Fibroblast of villous mesenchyme (primary cell): Measurements from ENCODE around the gene LRP1B. TPM values are rescaled to one million over a fixed set of nuclear protein-coding genes. Genes with fewer than 3 reads are reported as not detected.
"Not testable (repeated sequence)": the region's sequence is repeated elsewhere in the genome, so short reads cannot be mapped to it uniquely, and the experiment has no call there.

Source experiments
- DNase-seq: peaks from one replicate; pipeline ENCODE4 v3.0.0-alpha.2; 2010; ENCODE audit warnings: low read depth
- H3K4me3 ChIP-seq: 2 replicates; pipeline ENCODE4 v1.5.1; 2011; ENCODE audit warnings: low read depth, mild to moderate bottlenecking, low read length
- total RNA-seq: library from RNA; depleted of rRNA; stranded (reverse); fragments of >200 nt; gene quantifications from 2 replicates; pipeline ENCODE4 v1.2.3, GENCODE V29; 2012
- TF ChIP-seq, protein P1 (sequence below): IDR thresholded peaks from 2 replicates; pipeline ENCODE4 v1.5.1; 2012; ENCODE audit warnings: low read depth, mild to moderate bottlenecking, low read length; ENCODE audit not compliant: insufficient read depth

The LRP1B gene
- total RNA-seq, 1 donor = 2.2 TPM

- no peak for DNase-seq
- H3K4me3 ChIP-seq = no peak overlapping the region
- TF ChIP-seq, protein P1, sequence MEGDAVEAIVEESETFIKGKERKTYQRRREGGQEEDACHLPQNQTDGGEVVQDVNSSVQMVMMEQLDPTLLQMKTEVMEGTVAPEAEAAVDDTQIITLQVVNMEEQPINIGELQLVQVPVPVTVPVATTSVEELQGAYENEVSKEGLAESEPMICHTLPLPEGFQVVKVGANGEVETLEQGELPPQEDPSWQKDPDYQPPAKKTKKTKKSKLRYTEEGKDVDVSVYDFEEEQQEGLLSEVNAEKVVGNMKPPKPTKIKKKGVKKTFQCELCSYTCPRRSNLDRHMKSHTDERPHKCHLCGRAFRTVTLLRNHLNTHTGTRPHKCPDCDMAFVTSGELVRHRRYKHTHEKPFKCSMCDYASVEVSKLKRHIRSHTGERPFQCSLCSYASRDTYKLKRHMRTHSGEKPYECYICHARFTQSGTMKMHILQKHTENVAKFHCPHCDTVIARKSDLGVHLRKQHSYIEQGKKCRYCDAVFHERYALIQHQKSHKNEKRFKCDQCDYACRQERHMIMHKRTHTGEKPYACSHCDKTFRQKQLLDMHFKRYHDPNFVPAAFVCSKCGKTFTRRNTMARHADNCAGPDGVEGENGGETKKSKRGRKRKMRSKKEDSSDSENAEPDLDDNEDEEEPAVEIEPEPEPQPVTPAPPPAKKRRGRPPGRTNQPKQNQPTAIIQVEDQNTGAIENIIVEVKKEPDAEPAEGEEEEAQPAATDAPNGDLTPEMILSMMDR = no peak
These were observed 306.0 kb downstream of the LRP1B start for GRCh38 chr2:141824790-141825189.

DNA sequence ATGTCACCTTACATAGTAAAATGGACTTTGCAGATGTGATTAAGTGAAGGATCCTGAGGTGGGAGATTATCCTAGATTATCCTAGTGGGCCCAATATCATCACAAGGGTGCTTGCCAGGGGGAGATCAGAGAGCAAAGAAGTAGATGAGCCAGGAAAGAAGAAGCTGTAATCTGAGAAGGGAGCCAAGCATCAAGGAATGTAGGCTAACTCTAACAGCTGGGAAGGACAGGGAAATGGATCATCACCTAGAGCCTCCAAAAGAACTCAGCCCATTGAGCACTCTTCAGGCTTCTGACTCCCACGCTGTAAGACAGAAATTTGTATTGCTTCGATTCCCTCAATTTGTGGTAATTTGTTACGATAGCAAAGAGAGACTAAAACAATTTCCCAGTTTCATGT is 309.9 kb downstream of the LRP1B start:
- H3K4me3 ChIP-seq = no peak overlapping the region
- DNase-seq = no peak
- TF ChIP-seq, protein P1 = no peak

- not testable (repeated sequence) for DNase-seq, H3K4me3 ChIP-seq
These were observed 315.5 kb downstream of the LRP1B start for GRCh38 chr2:141815320-141815719.

DNA sequence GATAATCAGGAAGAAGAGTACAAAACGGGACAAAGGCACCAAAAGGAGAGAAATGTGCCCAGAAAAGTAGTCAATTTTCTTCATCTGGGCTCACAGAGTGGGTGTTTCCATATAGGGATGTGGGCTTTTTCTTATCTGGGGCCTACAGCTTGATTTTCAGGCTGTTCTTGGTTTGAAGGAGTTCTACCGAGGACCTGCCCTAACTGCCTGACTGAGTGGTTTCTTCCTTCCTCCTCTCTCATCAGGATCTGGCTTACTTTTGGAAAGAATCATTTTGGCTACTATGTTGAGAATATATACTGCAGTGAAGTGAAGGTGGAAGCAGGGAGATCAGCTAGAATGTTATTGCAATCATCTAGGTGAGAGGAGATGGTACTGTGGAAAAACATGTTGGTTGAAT is 316.7 kb downstream of the LRP1B start:
- no peak overlapping the region for H3K4me3 ChIP-seq
- DNase-seq = no peak
- TF ChIP-seq, protein P1 = no peak

DNA sequence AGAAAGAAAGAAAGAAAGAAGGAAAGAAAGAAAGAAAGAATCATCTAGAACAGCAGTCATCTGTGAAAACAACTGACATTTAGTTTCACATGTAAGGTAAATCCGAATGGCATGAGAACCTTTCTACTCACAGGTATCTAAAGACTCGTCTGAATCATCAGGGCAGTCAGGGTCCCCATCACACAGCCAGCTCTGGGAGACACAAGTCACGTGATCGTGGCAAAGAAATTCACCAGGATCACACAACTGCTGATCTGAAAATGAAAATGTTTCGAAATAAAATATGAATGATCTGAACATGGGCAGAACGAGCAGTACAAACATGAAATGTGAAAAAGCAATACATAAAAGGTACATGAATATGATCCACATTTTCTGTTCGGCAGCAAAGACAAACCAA is 320.7 kb downstream of the LRP1B start:
- TF ChIP-seq, protein P1 = no peak
- no peak for DNase-seq
- no peak overlapping the region for H3K4me3 ChIP-seq

DNA sequence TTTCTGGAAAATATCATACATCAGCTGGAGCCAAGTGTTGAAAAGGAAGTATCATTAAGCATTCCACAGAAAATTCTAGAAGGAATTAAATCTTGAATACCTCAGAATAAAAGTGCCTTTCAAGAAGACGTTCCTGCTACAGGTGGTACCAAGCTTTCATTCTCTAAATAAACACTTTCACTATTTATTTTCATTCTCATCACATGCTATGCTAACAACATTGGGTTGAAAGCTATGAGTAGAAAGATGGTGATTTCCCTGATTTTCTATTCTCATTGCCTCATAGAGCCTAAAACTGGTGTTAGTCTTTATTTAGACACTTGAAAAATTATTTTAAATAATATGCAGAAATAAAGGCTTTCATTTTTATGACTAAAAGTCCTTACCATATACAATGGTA is 324.7 kb downstream of the LRP1B start:
- TF ChIP-seq, protein P1 = no peak
- DNase-seq = no peak
- H3K4me3 ChIP-seq = no peak overlapping the region

DNA sequence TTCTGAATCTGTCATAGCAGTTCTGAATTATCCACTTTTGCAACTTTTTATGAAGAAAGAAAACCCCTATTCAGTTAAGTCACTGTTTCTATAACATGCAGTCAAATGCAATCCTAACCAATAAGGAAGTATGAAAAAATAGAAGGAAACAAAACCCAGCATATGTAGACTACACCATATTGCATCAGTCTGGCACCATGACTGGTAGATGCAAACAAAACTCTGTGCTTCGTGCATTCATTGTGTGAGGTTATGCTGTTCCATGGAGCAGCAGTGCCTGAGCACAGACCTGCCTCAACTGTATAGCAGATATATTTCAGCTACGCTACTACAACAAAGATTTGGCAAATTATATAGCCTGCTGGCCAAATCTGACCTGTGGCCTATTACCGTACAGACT is 325.5 kb downstream of the LRP1B start:
- no peak overlapping the region for H3K4me3 ChIP-seq
- TF ChIP-seq, protein P1 = no peak
- DNase-seq = no peak
